Measurements from ENCODE around the gene COPS8. TPM values are rescaled to one million over a fixed set of nuclear protein-coding genes. Genes with fewer than 3 reads are reported as not detected.

The COPS8 gene
- total and polyA plus RNA-seq, 2 experiments from 2014 or later, result 120 to 130 TPM

DNA sequence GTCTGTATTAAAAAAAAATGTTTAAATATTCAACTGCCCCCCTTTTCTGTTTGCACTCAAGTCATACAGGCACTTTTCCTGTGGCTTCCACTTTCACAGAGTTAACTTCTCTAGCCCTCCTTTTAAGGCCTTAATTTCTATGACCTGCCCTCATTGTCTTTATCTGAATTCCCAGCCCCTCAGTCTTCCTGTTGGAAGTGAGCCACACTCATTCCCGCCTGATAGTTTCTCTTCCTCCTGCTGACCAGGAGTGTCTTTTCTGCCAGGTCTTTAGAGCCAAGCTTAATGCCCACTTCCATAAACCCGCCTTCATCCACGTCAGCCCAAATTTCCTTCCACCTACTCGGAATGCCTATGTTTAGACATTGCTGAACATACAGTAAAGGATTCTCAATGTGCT is 10.5 kb downstream of the COPS8 start:
- peaks cover 7% of the 10 kb centered on the region for H4K20me1 ChIP-seq (replicated peaks; ENCODE audit: insufficient read depth)
- H3K36me3 Mint-ChIP-seq (ENCODE audit: low read depth), result peaks cover 62% of the 10 kb centered on the region
- TF ChIP-seq CREB1 (CRISPR knock-in tag; IDR thresholded peaks at IDR 0.05; ENCODE audit: low read depth) (no peak), ZNF114 (CRISPR knock-in tag; IDR thresholded peaks at IDR 0.05) (no peak), NANOG (IDR thresholded peaks at IDR 0.05; ENCODE audit: borderline replicate concordance) (no peak), POLR2AphosphoS5 (IDR thresholded peaks at IDR 0.05; ENCODE audit: low read depth) (no peak), STAT1 (IDR thresholded peaks at IDR 0.05; ENCODE audit: unreplicated experiment) (no peak), JUNB (IDR thresholded peaks at IDR 0.05; ENCODE audit: unreplicated experiment) (no peak), EZH2phosphoT487 (IDR thresholded peaks at IDR 0.05; ENCODE audit: unreplicated experiment) (no peak), EZH2 (IDR thresholded peaks at IDR 0.05; ENCODE audit: low read depth, unreplicated experiment) (no peak)
- TF ChIP-seq, protein P1, sequence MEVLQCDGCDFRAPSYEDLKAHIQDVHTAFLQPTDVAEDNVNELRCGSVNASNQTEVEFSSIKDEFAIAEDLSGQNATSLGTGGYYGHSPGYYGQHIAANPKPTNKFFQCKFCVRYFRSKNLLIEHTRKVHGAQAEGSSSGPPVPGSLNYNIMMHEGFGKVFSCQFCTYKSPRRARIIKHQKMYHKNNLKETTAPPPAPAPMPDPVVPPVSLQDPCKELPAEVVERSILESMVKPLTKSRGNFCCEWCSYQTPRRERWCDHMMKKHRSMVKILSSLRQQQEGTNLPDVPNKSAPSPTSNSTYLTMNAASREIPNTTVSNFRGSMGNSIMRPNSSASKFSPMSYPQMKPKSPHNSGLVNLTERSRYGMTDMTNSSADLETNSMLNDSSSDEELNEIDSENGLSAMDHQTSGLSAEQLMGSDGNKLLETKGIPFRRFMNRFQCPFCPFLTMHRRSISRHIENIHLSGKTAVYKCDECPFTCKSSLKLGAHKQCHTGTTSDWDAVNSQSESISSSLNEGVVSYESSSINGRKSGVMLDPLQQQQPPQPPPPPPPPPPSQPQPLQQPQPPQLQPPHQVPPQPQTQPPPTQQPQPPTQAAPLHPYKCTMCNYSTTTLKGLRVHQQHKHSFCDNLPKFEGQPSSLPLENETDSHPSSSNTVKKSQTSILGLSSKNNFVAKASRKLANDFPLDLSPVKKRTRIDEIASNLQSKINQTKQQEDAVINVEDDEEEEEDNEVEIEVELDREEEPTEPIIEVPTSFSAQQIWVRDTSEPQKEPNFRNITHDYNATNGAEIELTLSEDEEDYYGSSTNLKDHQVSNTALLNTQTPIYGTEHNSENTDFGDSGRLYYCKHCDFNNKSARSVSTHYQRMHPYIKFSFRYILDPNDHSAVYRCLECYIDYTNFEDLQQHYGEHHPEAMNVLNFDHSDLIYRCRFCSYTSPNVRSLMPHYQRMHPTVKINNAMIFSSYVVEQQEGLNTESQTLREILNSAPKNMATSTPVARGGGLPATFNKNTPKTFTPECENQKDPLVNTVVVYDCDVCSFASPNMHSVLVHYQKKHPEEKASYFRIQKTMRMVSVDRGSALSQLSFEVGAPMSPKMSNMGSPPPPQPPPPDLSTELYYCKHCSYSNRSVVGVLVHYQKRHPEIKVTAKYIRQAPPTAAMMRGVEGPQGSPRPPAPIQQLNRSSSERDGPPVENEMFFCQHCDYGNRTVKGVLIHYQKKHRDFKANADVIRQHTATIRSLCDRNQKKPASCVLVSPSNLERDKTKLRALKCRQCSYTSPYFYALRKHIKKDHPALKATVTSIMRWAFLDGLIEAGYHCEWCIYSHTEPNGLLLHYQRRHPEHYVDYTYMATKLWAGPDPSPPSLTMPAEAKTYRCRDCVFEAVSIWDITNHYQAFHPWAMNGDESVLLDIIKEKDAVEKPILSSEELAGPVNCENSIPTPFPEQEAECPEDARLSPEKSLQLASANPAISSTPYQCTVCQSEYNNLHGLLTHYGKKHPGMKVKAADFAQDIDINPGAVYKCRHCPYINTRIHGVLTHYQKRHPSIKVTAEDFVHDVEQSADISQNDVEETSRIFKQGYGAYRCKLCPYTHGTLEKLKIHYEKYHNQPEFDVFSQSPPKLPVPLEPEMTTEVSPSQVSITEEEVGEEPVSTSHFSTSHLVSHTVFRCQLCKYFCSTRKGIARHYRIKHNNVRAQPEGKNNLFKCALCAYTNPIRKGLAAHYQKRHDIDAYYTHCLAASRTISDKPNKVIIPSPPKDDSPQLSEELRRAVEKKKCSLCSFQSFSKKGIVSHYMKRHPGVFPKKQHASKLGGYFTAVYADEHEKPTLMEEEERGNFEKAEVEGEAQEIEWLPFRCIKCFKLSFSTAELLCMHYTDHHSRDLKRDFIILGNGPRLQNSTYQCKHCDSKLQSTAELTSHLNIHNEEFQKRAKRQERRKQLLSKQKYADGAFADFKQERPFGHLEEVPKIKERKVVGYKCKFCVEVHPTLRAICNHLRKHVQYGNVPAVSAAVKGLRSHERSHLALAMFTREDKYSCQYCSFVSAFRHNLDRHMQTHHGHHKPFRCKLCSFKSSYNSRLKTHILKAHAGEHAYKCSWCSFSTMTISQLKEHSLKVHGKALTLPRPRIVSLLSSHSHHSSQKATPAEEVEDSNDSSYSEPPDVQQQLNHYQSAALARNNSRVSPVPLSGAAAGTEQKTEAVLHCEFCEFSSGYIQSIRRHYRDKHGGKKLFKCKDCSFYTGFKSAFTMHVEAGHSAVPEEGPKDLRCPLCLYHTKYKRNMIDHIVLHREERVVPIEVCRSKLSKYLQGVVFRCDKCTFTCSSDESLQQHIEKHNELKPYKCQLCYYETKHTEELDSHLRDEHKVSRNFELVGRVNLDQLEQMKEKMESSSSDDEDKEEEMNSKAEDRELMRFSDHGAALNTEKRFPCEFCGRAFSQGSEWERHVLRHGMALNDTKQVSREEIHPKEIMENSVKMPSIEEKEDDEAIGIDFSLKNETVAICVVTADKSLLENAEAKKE (CRISPR knock-in tag; IDR thresholded peaks at IDR 0.05), result no peak
- TF ChIP-seq, protein P2, sequence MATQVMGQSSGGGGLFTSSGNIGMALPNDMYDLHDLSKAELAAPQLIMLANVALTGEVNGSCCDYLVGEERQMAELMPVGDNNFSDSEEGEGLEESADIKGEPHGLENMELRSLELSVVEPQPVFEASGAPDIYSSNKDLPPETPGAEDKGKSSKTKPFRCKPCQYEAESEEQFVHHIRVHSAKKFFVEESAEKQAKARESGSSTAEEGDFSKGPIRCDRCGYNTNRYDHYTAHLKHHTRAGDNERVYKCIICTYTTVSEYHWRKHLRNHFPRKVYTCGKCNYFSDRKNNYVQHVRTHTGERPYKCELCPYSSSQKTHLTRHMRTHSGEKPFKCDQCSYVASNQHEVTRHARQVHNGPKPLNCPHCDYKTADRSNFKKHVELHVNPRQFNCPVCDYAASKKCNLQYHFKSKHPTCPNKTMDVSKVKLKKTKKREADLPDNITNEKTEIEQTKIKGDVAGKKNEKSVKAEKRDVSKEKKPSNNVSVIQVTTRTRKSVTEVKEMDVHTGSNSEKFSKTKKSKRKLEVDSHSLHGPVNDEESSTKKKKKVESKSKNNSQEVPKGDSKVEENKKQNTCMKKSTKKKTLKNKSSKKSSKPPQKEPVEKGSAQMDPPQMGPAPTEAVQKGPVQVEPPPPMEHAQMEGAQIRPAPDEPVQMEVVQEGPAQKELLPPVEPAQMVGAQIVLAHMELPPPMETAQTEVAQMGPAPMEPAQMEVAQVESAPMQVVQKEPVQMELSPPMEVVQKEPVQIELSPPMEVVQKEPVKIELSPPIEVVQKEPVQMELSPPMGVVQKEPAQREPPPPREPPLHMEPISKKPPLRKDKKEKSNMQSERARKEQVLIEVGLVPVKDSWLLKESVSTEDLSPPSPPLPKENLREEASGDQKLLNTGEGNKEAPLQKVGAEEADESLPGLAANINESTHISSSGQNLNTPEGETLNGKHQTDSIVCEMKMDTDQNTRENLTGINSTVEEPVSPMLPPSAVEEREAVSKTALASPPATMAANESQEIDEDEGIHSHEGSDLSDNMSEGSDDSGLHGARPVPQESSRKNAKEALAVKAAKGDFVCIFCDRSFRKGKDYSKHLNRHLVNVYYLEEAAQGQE (IDR thresholded peaks at IDR 0.05; ENCODE audit: unreplicated experiment), result no peak
- TF ChIP-seq, protein P3, sequence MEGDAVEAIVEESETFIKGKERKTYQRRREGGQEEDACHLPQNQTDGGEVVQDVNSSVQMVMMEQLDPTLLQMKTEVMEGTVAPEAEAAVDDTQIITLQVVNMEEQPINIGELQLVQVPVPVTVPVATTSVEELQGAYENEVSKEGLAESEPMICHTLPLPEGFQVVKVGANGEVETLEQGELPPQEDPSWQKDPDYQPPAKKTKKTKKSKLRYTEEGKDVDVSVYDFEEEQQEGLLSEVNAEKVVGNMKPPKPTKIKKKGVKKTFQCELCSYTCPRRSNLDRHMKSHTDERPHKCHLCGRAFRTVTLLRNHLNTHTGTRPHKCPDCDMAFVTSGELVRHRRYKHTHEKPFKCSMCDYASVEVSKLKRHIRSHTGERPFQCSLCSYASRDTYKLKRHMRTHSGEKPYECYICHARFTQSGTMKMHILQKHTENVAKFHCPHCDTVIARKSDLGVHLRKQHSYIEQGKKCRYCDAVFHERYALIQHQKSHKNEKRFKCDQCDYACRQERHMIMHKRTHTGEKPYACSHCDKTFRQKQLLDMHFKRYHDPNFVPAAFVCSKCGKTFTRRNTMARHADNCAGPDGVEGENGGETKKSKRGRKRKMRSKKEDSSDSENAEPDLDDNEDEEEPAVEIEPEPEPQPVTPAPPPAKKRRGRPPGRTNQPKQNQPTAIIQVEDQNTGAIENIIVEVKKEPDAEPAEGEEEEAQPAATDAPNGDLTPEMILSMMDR (conservative IDR thresholded peaks at IDR 0.05; ENCODE audit: low read depth in 2 of 2), result no peak
- TF ChIP-seq, protein P4, sequence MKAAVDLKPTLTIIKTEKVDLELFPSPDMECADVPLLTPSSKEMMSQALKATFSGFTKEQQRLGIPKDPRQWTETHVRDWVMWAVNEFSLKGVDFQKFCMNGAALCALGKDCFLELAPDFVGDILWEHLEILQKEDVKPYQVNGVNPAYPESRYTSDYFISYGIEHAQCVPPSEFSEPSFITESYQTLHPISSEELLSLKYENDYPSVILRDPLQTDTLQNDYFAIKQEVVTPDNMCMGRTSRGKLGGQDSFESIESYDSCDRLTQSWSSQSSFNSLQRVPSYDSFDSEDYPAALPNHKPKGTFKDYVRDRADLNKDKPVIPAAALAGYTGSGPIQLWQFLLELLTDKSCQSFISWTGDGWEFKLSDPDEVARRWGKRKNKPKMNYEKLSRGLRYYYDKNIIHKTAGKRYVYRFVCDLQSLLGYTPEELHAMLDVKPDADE (IDR thresholded peaks at IDR 0.05), result no peak
- peaks cover 22% of the 10 kb centered on the region for H3K79me2 ChIP-seq (replicated peaks; ENCODE audit: insufficient read depth)
- peaks cover 45% of the 10 kb centered on the region for H3K36me3 ChIP-seq (ENCODE audit: insufficient read depth)
- no peak overlapping the region for H3K27ac ChIP-seq (ENCODE audit: low read depth)
- no peak overlapping the region for H2AFZ ChIP-seq
- H3K27me3 Mint-ChIP-seq (ENCODE audit: insufficient read depth, low read depth, poor library complexity), result peaks cover 4% of the 10 kb centered on the region
- no peaks in the 10 kb centered on the region for H3K27me3 ChIP-seq (ENCODE audit: insufficient read depth)
- H3K4me1 ChIP-seq (ENCODE audit: insufficient read depth), result no peaks in the 10 kb centered on the region
- H3K4me3 Mint-ChIP-seq, result no peak overlapping the region
- no peak overlapping the region for H3K4me3 ChIP-seq
- H3K9me2 ChIP-seq (ENCODE audit: insufficient read depth), result no peaks in the 10 kb centered on the region
- DNase-seq (ENCODE audit: low spot score) (no peak), ATAC-seq (no peak)
- H3K9me3 Mint-ChIP-seq, result no peaks in the 10 kb centered on the region
- H3K27ac Mint-ChIP-seq, result no peak overlapping the region
- H3F3A ChIP-seq (replicated peaks; ENCODE audit: low read depth), result no peaks in the 10 kb centered on the region
- peaks cover 12% of the 10 kb centered on the region for H3K4me1 Mint-ChIP-seq
- H3K4me2 ChIP-seq, result no peak overlapping the region

Measured in GM23338 (cell line).